ENCODE measurements around the gene PSMD12. TPM values are rescaled to one million over a fixed set of nuclear protein-coding genes. Genes with fewer than 3 reads are reported as not detected.
"Not testable (repeated sequence)": the region's sequence is repeated elsewhere in the genome, so short reads cannot be mapped to it uniquely, and the experiment has no call there.

Gene PSMD12
- total RNA-seq, 1 donor from 2014 or later: 41.3 TPM

DNA sequence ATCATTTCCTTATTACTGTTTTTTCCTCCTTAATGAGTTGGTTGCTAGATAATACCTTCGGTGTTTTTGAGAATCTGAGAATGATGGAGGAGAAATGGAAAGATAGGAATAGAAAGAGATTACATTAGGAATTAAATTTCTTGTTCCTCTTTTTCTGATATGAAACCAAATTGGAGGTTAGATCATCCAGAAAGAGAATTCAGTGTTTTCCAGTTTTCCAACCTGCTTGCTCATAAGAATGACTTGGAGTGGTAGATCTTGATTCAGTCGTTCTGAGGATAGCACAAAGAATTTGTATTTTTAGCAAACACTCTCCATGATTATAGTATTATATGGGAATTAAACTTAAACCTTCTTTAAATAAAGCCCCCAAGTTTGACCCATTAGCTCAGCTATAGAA lies 46.6 kb upstream of the PSMD12 start:
- Histone ChIP-seq H3K36me3 (no peaks in the 10 kb centered on the region), H3K4me3 (no peak overlapping the region), H3K27ac (no peak overlapping the region), H3K9me3 (no peaks in the 10 kb centered on the region), H3K4me1 (peaks cover 22% of the 10 kb centered on the region), H3K27me3 (ENCODE audit: low read depth) (no peaks in the 10 kb centered on the region)
- TF ChIP-seq, protein P1, sequence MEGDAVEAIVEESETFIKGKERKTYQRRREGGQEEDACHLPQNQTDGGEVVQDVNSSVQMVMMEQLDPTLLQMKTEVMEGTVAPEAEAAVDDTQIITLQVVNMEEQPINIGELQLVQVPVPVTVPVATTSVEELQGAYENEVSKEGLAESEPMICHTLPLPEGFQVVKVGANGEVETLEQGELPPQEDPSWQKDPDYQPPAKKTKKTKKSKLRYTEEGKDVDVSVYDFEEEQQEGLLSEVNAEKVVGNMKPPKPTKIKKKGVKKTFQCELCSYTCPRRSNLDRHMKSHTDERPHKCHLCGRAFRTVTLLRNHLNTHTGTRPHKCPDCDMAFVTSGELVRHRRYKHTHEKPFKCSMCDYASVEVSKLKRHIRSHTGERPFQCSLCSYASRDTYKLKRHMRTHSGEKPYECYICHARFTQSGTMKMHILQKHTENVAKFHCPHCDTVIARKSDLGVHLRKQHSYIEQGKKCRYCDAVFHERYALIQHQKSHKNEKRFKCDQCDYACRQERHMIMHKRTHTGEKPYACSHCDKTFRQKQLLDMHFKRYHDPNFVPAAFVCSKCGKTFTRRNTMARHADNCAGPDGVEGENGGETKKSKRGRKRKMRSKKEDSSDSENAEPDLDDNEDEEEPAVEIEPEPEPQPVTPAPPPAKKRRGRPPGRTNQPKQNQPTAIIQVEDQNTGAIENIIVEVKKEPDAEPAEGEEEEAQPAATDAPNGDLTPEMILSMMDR (IDR thresholded peaks at IDR 0.05): no peak
- no peak for ATAC-seq
- DNase-seq: no peak
- intact Hi-C loops (cut with DNase I): no loop called here

DNA sequence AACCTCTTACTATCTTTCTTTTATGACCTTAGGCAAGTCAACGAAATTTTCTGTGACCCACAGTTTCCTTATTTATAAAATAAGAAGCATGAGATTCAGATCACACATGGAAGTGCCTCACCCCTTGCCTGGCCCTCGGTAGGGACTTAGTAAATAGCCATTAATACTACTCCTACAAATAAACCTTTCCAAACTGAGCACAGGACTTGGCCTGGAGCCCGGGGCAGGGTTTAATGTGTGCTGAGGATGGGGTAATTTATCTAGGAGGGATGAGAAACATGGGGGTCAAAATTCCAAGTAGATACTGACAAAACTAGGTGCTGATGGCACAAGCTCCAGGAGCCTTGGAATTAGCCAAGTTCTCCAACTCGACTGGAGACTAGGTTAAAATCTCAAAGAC lies 45.7 kb upstream of the PSMD12 start:
- H3K27ac ChIP-seq: no peak overlapping the region
- H3K9me3 ChIP-seq: no peaks in the 10 kb centered on the region
- no peaks in the 10 kb centered on the region for H3K36me3 ChIP-seq
- no peaks in the 10 kb centered on the region for H3K27me3 ChIP-seq (ENCODE audit: low read depth)
- ATAC-seq: no peak
- H3K4me3 ChIP-seq: no peak overlapping the region
- TF ChIP-seq, protein P1 (IDR thresholded peaks at IDR 0.05): no peak
- peaks cover 22% of the 10 kb centered on the region for H3K4me1 ChIP-seq
- intact Hi-C loops (cut with DNase I): no loop called here
- DNase-seq: no peak

DNA sequence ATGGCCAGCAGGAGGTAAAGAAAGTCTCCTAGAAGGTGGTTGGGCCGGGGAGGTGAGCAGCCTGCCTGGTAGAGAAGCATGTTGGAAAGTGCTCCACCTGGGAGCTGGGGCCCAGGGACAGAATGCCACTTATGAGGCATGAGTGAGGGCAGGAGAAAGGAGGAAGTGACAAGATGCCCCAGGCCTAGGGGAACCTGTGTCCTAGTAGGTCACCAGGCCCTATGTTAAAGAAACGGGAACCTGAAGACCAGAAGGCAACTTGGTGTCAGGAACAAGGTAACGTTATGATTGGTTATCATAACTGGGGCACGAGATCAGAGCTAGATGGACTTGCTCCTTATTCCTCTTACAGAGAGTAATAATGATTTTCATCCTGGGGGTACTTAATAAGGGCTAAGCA lies 45.0 kb upstream of the PSMD12 start:
- intact Hi-C loops (cut with DNase I): no loop called here
- no peak overlapping the region for H3K4me3 ChIP-seq
- ATAC-seq (peak; percentile 42 to 68), DNase-seq (no peak)
- H3K27ac ChIP-seq: no peak overlapping the region
- no peaks in the 10 kb centered on the region for H3K27me3 ChIP-seq (ENCODE audit: low read depth)
- no peaks in the 10 kb centered on the region for H3K9me3 ChIP-seq
- TF ChIP-seq, protein P1 (IDR thresholded peaks at IDR 0.05): no peak
- peaks cover 22% of the 10 kb centered on the region for H3K4me1 ChIP-seq
- no peaks in the 10 kb centered on the region for H3K36me3 ChIP-seq

DNA sequence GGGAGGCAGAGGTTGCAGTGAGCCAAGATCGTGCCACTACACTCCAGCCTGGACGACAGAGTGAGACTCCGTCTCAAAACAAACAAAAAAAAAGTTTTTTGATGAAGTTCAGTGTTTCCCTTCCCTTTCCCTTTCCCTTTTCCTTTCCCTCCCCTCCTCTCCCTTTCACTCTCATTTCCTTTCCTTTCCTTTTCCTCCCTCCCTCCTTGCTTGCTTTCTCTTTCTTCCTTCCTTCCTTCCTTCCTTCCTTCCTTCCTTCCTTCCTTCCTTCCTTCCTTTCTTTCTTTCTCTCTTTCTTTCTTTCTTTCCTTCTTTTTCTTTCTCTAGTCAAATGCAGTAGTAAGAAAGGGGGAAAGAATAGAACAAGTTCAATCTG lies 42.1 kb upstream of the PSMD12 start:
- intact Hi-C loops (cut with DNase I): not testable (repeated sequence)
- H3K4me1 ChIP-seq: peaks cover 22% of the 10 kb centered on the region

DNA sequence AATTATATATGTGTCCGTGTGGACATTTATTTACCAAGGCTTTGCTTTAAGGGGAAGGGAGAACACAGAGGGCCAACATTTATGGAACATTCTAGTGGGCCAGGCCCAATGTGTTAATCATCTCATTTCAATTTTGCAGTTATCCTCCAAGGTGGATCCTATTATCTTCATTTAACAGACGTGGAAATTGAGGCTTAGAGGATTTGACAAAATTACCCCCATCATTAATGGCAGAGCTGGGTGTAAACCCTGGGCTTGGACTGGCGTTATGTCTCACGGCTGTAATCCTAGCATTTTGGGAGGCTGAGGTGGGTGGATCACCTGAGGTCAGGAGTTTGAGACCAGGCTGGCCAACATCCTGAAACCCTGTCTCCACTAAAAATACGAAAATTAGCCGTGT lies 37.1 kb upstream of the PSMD12 start:
- TF ChIP-seq, protein P1 (IDR thresholded peaks at IDR 0.05): no peak
- Histone ChIP-seq H3K4me1 (peaks cover 22% of the 10 kb centered on the region), H3K36me3 (no peaks in the 10 kb centered on the region), H3K9me3 (no peaks in the 10 kb centered on the region), H3K4me3 (no peak overlapping the region), H3K27me3 (ENCODE audit: low read depth) (no peaks in the 10 kb centered on the region), H3K27ac (no peak overlapping the region)
- no peak for ATAC-seq
- no peak for DNase-seq
- intact Hi-C loops (cut with DNase I): no loop called here

More for the DNA sequence above, 42.1 kb upstream of the PSMD12 start:
- not testable (repeated sequence) for H3K4me3 ChIP-seq; H3K36me3 ChIP-seq; H3K9me3 ChIP-seq; ATAC-seq; H3K27me3 ChIP-seq (ENCODE audit: low read depth); H3K27ac ChIP-seq; DNase-seq

DNA sequence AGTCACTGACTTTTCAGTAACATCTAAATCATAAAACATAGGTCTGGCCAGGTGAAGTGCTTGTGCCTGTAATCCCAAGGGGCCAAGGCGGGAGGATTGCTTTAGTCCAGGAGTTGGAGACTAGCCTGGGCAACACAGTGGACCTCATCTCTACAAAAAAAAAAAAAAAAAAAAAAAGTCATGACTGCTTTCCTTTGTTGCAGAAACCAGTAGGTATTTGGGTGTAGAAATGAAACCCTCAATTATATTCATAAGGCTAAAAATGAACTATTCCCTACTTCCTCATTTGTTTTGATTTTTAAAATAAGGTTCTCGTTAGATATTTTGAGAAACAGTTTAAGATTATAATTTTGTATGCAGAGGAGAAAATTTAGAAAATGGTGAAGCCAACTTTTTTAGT lies 36.7 kb upstream of the PSMD12 start:
- intact Hi-C loops (cut with DNase I): no loop called here
- ATAC-seq (no peak), DNase-seq (no peak)
- no peak overlapping the region for H3K27ac ChIP-seq
- H3K4me3 ChIP-seq: no peak overlapping the region
- H3K9me3 ChIP-seq: no peaks in the 10 kb centered on the region
- H3K4me1 ChIP-seq: peaks cover 22% of the 10 kb centered on the region
- TF ChIP-seq, protein P1 (IDR thresholded peaks at IDR 0.05): no peak
- H3K36me3 ChIP-seq: no peaks in the 10 kb centered on the region
- no peaks in the 10 kb centered on the region for H3K27me3 ChIP-seq (ENCODE audit: low read depth)

All from lower lobe of right lung (tissue), 2 donors.